ENCODE data around the gene IGF1R.

IGF1R gene

DNA sequence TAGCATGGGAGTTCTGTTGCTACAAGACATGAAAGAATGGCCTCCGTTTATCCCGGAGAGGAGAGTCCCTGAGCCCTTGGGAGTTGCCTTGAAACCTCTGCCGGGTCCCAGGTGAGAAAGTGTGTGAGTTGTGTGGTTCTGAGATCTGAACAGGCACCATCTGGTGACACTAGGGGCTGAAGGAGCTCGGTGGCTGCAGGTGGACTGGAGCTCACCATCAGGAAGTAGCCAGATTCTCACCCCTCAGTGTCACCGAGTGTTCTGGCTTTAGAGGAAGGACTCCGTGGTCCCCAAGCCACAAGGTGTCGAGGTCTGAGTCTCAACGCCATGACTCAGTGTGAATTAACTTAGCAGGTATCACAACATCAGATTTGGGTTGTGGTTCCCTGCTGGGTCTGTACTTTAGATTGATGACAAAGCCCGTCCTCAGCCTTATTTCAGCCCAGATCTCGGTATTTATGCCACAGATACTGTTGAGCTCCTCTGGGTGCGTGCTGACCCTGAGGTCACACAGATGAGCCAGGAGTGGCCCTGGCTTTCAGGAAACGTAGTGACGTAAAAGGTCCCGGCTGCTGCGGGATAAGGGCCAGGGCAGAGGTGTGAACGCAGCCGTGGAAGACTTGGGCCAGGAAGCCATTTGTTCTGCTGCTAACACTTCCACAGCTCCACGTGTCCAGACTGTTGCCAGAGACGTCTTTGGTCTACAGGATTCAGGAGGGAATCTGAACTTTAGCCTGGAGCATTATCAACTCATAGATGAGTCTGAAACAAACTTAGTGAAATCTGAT is 304.9 kb downstream of the IGF1R start:
- no peak overlapping the region for H3K9ac ChIP-seq (ENCODE audit: low read length)
- no peak overlapping the region for H2AFZ ChIP-seq (ENCODE audit: low read depth, low read length)
- no peaks in the 10 kb centered on the region for H3K27me3 ChIP-seq (ENCODE audit: low read depth, low read length)
- H3K27ac ChIP-seq (ENCODE audit: low read length): no peak overlapping the region
- no peaks in the 10 kb centered on the region for H3K36me3 ChIP-seq (replicated peaks; ENCODE audit: low read depth, low read length)
- H4K20me1 ChIP-seq (ENCODE audit: insufficient read depth, low read length): no peaks in the 10 kb centered on the region; the same call in 1 of the 2 replicates
- H3K4me2 ChIP-seq (ENCODE audit: low read length): no peak overlapping the region
- no peaks in the 10 kb centered on the region for H3K9me3 ChIP-seq (ENCODE audit: insufficient read depth, low read length)
- peaks cover 3% of the 10 kb centered on the region; the same call in 1 of the 2 replicates for H3K4me1 ChIP-seq (ENCODE audit: low read length)
- H3K4me3 ChIP-seq (ENCODE audit: low read length): no peak overlapping the region
- H3K79me2 ChIP-seq (ENCODE audit: low read length): no peaks in the 10 kb centered on the region
- TF ChIP-seq, protein P1, sequence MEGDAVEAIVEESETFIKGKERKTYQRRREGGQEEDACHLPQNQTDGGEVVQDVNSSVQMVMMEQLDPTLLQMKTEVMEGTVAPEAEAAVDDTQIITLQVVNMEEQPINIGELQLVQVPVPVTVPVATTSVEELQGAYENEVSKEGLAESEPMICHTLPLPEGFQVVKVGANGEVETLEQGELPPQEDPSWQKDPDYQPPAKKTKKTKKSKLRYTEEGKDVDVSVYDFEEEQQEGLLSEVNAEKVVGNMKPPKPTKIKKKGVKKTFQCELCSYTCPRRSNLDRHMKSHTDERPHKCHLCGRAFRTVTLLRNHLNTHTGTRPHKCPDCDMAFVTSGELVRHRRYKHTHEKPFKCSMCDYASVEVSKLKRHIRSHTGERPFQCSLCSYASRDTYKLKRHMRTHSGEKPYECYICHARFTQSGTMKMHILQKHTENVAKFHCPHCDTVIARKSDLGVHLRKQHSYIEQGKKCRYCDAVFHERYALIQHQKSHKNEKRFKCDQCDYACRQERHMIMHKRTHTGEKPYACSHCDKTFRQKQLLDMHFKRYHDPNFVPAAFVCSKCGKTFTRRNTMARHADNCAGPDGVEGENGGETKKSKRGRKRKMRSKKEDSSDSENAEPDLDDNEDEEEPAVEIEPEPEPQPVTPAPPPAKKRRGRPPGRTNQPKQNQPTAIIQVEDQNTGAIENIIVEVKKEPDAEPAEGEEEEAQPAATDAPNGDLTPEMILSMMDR (IDR thresholded peaks at IDR 0.05; ENCODE audit: low read depth, low read length): no peak
- TF ChIP-seq EZH2phosphoT487 (IDR thresholded peaks at IDR 0.05; ENCODE audit: low read depth): no peak

DNA sequence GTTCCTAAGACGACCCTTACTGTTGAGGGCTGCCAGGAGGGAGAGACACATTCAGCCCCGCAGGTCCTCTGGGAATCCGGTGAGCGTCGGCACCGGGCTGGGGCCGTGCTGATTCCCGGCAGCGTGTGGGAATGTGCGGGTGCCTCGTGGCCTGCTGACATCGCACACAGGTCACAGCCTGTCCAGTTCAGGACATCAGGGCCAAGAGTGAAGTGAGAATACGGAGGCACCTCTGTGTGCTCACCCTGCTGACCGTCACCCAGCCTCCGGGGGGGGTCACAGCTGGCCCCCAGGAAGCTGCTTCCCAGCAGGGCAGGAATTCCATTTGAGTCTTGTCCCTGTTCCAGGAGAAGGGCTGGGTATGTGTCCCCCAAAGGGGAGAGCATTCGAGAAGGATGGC is 305.6 kb downstream of the IGF1R start:
- no peaks in the 10 kb centered on the region for H3K9me3 ChIP-seq (ENCODE audit: insufficient read depth, low read length)
- H3K4me3 ChIP-seq (ENCODE audit: low read length): no peak overlapping the region
- no peak overlapping the region for H3K4me2 ChIP-seq (ENCODE audit: low read length)
- no peak overlapping the region for H3K9ac ChIP-seq (ENCODE audit: low read length)
- no peak overlapping the region for H3K27ac ChIP-seq (ENCODE audit: low read length)
- H3K4me1 ChIP-seq (ENCODE audit: low read length): peaks cover 3% of the 10 kb centered on the region; the same call in 1 of the 2 replicates
- no peaks in the 10 kb centered on the region; the same call in 1 of the 2 replicates for H4K20me1 ChIP-seq (ENCODE audit: insufficient read depth, low read length)
- TF ChIP-seq EZH2phosphoT487 (IDR thresholded peaks at IDR 0.05; ENCODE audit: low read depth): no peak
- TF ChIP-seq, protein P1 (IDR thresholded peaks at IDR 0.05; ENCODE audit: low read depth, low read length): no peak
- H3K79me2 ChIP-seq (ENCODE audit: low read length): no peaks in the 10 kb centered on the region
- no peaks in the 10 kb centered on the region for H3K27me3 ChIP-seq (ENCODE audit: low read depth, low read length)
- no peak overlapping the region for H2AFZ ChIP-seq (ENCODE audit: low read depth, low read length)
- H3K36me3 ChIP-seq (replicated peaks; ENCODE audit: low read depth, low read length): no peaks in the 10 kb centered on the region

DNA sequence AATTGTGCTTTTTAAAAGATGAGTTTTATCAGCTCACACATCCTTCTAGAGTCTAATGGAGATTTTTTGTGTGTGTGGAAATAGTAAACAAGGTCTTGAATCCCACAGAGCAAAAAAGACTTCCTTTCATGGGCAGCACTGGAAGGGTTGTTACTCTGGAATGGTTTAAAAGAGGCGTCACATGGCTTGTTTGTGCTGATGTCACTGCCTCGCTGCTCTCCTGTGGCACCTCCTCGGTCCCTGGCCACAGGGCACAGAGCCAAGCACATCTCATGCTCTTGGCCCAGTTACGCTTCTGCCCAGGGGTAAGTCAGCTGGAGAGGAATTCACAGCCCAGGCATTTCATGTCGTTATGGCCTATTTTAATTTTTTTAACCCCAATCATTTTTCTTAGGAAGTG is 306.1 kb downstream of the IGF1R start:
- TF ChIP-seq EZH2phosphoT487 (IDR thresholded peaks at IDR 0.05; ENCODE audit: low read depth): no peak
- TF ChIP-seq, protein P1 (IDR thresholded peaks at IDR 0.05; ENCODE audit: low read depth, low read length): no peak
- no peak overlapping the region for H3K9ac ChIP-seq (ENCODE audit: low read length)
- peaks cover 3% of the 10 kb centered on the region; the same call in 1 of the 2 replicates for H3K4me1 ChIP-seq (ENCODE audit: low read length)
- H3K4me2 ChIP-seq (ENCODE audit: low read length): no peak overlapping the region
- no peaks in the 10 kb centered on the region for H3K27me3 ChIP-seq (ENCODE audit: low read depth, low read length)
- H3K27ac ChIP-seq (ENCODE audit: low read length): no peak overlapping the region
- H3K9me3 ChIP-seq (ENCODE audit: insufficient read depth, low read length): no peaks in the 10 kb centered on the region
- no peaks in the 10 kb centered on the region for H3K36me3 ChIP-seq (replicated peaks; ENCODE audit: low read depth, low read length)
- no peak overlapping the region for H3K4me3 ChIP-seq (ENCODE audit: low read length)
- no peaks in the 10 kb centered on the region for H3K79me2 ChIP-seq (ENCODE audit: low read length)
- H4K20me1 ChIP-seq (ENCODE audit: insufficient read depth, low read length): no peaks in the 10 kb centered on the region; the same call in 1 of the 2 replicates
- H2AFZ ChIP-seq (ENCODE audit: low read depth, low read length): no peak overlapping the region

DNA sequence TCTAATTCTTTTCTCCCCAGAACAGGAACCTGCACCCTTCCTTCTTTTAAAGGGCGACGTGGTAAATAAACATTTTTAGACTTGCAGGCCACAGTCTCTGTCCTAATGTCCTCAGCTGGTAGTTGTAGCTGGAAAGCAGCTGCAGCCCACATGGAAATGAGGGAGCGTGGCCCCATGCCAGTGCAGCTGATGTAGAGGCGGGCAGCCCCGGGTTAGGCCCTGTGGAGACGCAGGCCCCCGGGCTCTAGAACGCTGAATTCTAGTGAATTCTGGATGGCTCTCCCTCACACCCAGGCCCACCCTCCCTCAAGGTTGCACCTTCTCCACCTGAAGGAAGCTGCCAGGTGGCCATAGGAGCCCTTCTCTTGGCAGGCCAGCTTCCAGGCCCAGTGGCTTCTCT is 307.0 kb downstream of the IGF1R start:
- no peak overlapping the region for H3K4me3 ChIP-seq (ENCODE audit: low read length)
- no peaks in the 10 kb centered on the region; the same call in 1 of the 2 replicates for H4K20me1 ChIP-seq (ENCODE audit: insufficient read depth, low read length)
- no peak overlapping the region for H3K9ac ChIP-seq (ENCODE audit: low read length)
- H2AFZ ChIP-seq (ENCODE audit: low read depth, low read length): no peak overlapping the region
- H3K4me1 ChIP-seq (ENCODE audit: low read length): peaks cover 3% of the 10 kb centered on the region; the same call in 1 of the 2 replicates
- H3K27me3 ChIP-seq (ENCODE audit: low read depth, low read length): no peaks in the 10 kb centered on the region
- H3K9me3 ChIP-seq (ENCODE audit: insufficient read depth, low read length): no peaks in the 10 kb centered on the region
- TF ChIP-seq, protein P1 (IDR thresholded peaks at IDR 0.05; ENCODE audit: low read depth, low read length): no peak
- TF ChIP-seq EZH2phosphoT487 (IDR thresholded peaks at IDR 0.05; ENCODE audit: low read depth): no peak
- H3K27ac ChIP-seq (ENCODE audit: low read length): no peak overlapping the region
- no peak overlapping the region for H3K4me2 ChIP-seq (ENCODE audit: low read length)
- no peaks in the 10 kb centered on the region for H3K79me2 ChIP-seq (ENCODE audit: low read length)
- no peaks in the 10 kb centered on the region for H3K36me3 ChIP-seq (replicated peaks; ENCODE audit: low read depth, low read length)
